Measurements from ENCODE around the gene APPBP2.
A peak's percentile ranks its signal among the peaks of the same experiment; 100 is the strongest.

APPBP2 gene

GRCh38 chr17:60473788-60474187 lies 52.3 kb downstream of the APPBP2 start:
- no peaks in the 10 kb centered on the region for H3K27me3 ChIP-seq (ENCODE audit: insufficient read depth, low read depth)
- H3K36me3 ChIP-seq (ENCODE audit: insufficient read depth): no peaks in the 10 kb centered on the region

GRCh38 chr17:60472449-60472848 lies 53.6 kb downstream of the APPBP2 start:
- Histone ChIP-seq H3K79me2 (ENCODE audit: insufficient read depth, low read depth) (no peaks in the 10 kb centered on the region; the same call in 1 of the 2 replicates), H3K27me3 (ENCODE audit: insufficient read depth, low read depth) (no peaks in the 10 kb centered on the region), H3K36me3 (ENCODE audit: insufficient read depth) (no peaks in the 10 kb centered on the region), H3K4me3 (IDR thresholded peaks at IDR 0.05; ENCODE audit: insufficient read depth, low read depth, low read length) (no peak overlapping the region), H3K4me1 (ENCODE audit: low read depth, poor library complexity, severe bottlenecking) (peaks cover 46% of the 10 kb centered on the region), H2AFZ (ENCODE audit: low read depth) (no peak overlapping the region), H3K9ac (no peak overlapping the region), H3K4me2 (no peak overlapping the region), H3K27ac (no peak overlapping the region), H4K20me1 (ENCODE audit: insufficient read depth) (no peaks in the 10 kb centered on the region)
- no peak for TF ChIP-seq CTCF (conservative IDR thresholded peaks at IDR 0.05; ENCODE audit: low read depth, low read length)

More at GRCh38 chr17:60473788-60474187, 52.3 kb downstream of the APPBP2 start:
- no peak for TF ChIP-seq CTCF (conservative IDR thresholded peaks at IDR 0.05; ENCODE audit: low read depth, low read length)
- peaks cover 32% of the 10 kb centered on the region for H3K4me1 ChIP-seq (ENCODE audit: low read depth, poor library complexity, severe bottlenecking)
- H3K79me2 ChIP-seq (ENCODE audit: insufficient read depth, low read depth): no peaks in the 10 kb centered on the region
- no peaks in the 10 kb centered on the region for H4K20me1 ChIP-seq (ENCODE audit: insufficient read depth)
- no peak overlapping the region for H3K27ac ChIP-seq
- no peak overlapping the region for H3K4me3 ChIP-seq (IDR thresholded peaks at IDR 0.05; ENCODE audit: insufficient read depth, low read depth, low read length)
- no peak overlapping the region for H3K9ac ChIP-seq
- H2AFZ ChIP-seq (ENCODE audit: low read depth): no peak overlapping the region
- H3K4me2 ChIP-seq: no peak overlapping the region

- peaks cover 47% of the 10 kb centered on the region for H3K4me1 ChIP-seq (ENCODE audit: low read depth, poor library complexity, severe bottlenecking)
- H3K27ac ChIP-seq: no peak overlapping the region
- H2AFZ ChIP-seq (ENCODE audit: low read depth): no peak overlapping the region
- no peaks in the 10 kb centered on the region for H3K27me3 ChIP-seq (ENCODE audit: insufficient read depth, low read depth)
- H3K36me3 ChIP-seq (ENCODE audit: insufficient read depth): no peaks in the 10 kb centered on the region
- H3K4me3 ChIP-seq (IDR thresholded peaks at IDR 0.05; ENCODE audit: insufficient read depth, low read depth, low read length): no peak overlapping the region
- H3K9ac ChIP-seq: no peak overlapping the region
- no peak overlapping the region for H3K4me2 ChIP-seq
- no peaks in the 10 kb centered on the region; the same call in 1 of the 2 replicates for H3K79me2 ChIP-seq (ENCODE audit: insufficient read depth, low read depth)
- TF ChIP-seq CTCF (conservative IDR thresholded peaks at IDR 0.05; ENCODE audit: low read depth, low read length): no peak
- H4K20me1 ChIP-seq (ENCODE audit: insufficient read depth): no peaks in the 10 kb centered on the region
Measured at GRCh38 chr17:60471451-60471850, 54.6 kb downstream of the APPBP2 start.

GRCh38 chr17:60468371-60468770 lies 57.7 kb downstream of the APPBP2 start:
- Histone ChIP-seq H3K4me2 (peak overlapping the region; percentile 1; the same call in 1 of the 2 replicates), H3K9ac (no peak overlapping the region), H3K4me3 (IDR thresholded peaks at IDR 0.05; ENCODE audit: insufficient read depth, low read depth, low read length) (no peak overlapping the region), H3K4me1 (ENCODE audit: low read depth, poor library complexity, severe bottlenecking) (peaks cover 39% of the 10 kb centered on the region), H2AFZ (ENCODE audit: low read depth) (no peak overlapping the region), H3K36me3 (ENCODE audit: insufficient read depth) (no peaks in the 10 kb centered on the region), H3K27ac (peak overlapping the region; percentile 91; the same call in 1 of the 2 replicates), H4K20me1 (ENCODE audit: insufficient read depth) (no peaks in the 10 kb centered on the region), H3K27me3 (ENCODE audit: insufficient read depth, low read depth) (no peaks in the 10 kb centered on the region), H3K79me2 (ENCODE audit: insufficient read depth, low read depth) (no peaks in the 10 kb centered on the region; the same call in 1 of the 2 replicates)
- TF ChIP-seq CTCF (conservative IDR thresholded peaks at IDR 0.05; ENCODE audit: low read depth, low read length): no peak

Data from KMS-11 (cell line).